DMS153 (cell line): Measurements from ENCODE around the gene S100A3.
"Not testable (repeated sequence)": the region's sequence is repeated elsewhere in the genome, so short reads cannot be mapped to it uniquely, and the experiment has no call there.

Experiments used
- DNase-seq: peaks from one replicate; lab custom pipeline; 2025; lab: John Stamatoyannopoulos, UW

Gene S100A3

GRCh38 chr1:153548722-153549688 lies at the start of gene S100A3:
Gene S100A3, minus strand, starts transcription at chr1:153549258. Its CDS starts 773 bp downstream, at chr1:153548485.
- no peak for DNase-seq

GRCh38 chr1:153598309-153599172 lies 49.5 kb upstream of the S100A3 start:
- DNase-seq: peak; percentile 18

GRCh38 chr1:153597206-153597605 lies 48.1 kb upstream of the S100A3 start:
- no peak for DNase-seq

- no peak for DNase-seq
Measured at GRCh38 chr1:153592748-153593147, 43.7 kb upstream of the S100A3 start.

GRCh38 chr1:153588482-153588881 lies 39.4 kb upstream of the S100A3 start:
- no peak for DNase-seq

- DNase-seq: not testable (repeated sequence)
Measured at GRCh38 chr1:153588033-153588432, 39.0 kb upstream of the S100A3 start.

- DNase-seq: no peak
Measured at GRCh38 chr1:153587314-153587713, 38.3 kb upstream of the S100A3 start.

- no peak for DNase-seq
Measured at GRCh38 chr1:153586347-153586746, 37.3 kb upstream of the S100A3 start.

GRCh38 chr1:153585006-153585405 lies 35.9 kb upstream of the S100A3 start:
- DNase-seq: no peak

GRCh38 chr1:153583976-153584375 lies 34.9 kb upstream of the S100A3 start:
- no peak for DNase-seq

GRCh38 chr1:153583514-153583913 lies 34.5 kb upstream of the S100A3 start:
- DNase-seq: not testable (repeated sequence)

- not testable (repeated sequence) for DNase-seq
Measured at GRCh38 chr1:153582836-153583235, 33.8 kb upstream of the S100A3 start.

- no peak for DNase-seq
Measured at GRCh38 chr1:153578936-153579335, 29.9 kb upstream of the S100A3 start.

GRCh38 chr1:153578490-153578889 lies 29.4 kb upstream of the S100A3 start:
- no peak for DNase-seq

- no peak for DNase-seq
Measured at GRCh38 chr1:153577624-153578051, 28.6 kb upstream of the S100A3 start.

GRCh38 chr1:153577138-153577537 lies 28.1 kb upstream of the S100A3 start:
- DNase-seq: no peak

GRCh38 chr1:153575497-153575896 lies 26.4 kb upstream of the S100A3 start:
- not testable (repeated sequence) for DNase-seq

- not testable (repeated sequence) for DNase-seq
Measured at GRCh38 chr1:153575081-153575491, 26.0 kb upstream of the S100A3 start.

GRCh38 chr1:153573351-153573750 lies 24.3 kb upstream of the S100A3 start:
- DNase-seq: no peak

- peak; percentile 88 for DNase-seq
Measured at GRCh38 chr1:153572569-153573015, 23.5 kb upstream of the S100A3 start.

GRCh38 chr1:153571706-153572105 lies 22.6 kb upstream of the S100A3 start:
- DNase-seq: no peak

- no peak for DNase-seq
Measured at GRCh38 chr1:153570874-153571273, 21.8 kb upstream of the S100A3 start.
